Fibroblast of pulmonary artery (primary cell): ENCODE measurements around the gene ANKRD44.
A peak's percentile ranks its signal among the peaks of the same experiment; 100 is the strongest.

ENCODE experiments used
- DNase-seq: peaks from one replicate; pipeline ENCODE4 v3.0.0-alpha.2; 2010; ENCODE audit warnings: low read depth
- H3K4me3 ChIP-seq: replicated peaks from 2 replicates; pipeline ENCODE4 v1.5.1; 2011; ENCODE audit warnings: low read depth, mild to moderate bottlenecking, control low read depth, low read length, moderate library complexity
- CTCF ChIP-seq: IDR thresholded peaks from 2 replicates; pipeline ENCODE4 v1.5.1; 2011; ENCODE audit warnings: mild to moderate bottlenecking, control low read depth, low read length, inconsistent platforms; ENCODE audit errors: missing control alignments

Gene ANKRD44

GRCh38 chr2:196967775-196968174, 342.8 kb downstream of the ANKRD44 start:
- no peak for DNase-seq
- TF ChIP-seq CTCF, result no peak
- no peak overlapping the region for H3K4me3 ChIP-seq

DNA sequence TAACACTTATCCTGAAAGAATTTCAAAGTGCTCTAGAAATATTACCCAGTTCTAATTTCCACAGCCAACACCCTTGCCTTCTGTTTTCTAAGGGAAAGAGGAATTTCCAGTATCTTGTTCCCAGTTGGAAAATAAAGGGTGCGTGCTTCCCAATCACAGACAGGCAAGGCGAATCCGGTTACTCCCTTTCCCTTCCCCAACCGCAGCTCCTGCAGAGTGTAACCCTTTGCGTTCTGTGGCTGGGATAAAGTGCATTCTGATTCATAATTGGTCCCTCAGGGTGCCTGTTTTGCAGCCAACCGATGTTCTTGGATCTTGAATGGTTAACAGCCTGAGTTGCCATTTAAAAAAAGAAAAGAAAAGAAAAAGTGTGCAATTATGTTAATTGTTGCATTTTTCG, 343.5 kb downstream of the ANKRD44 start:
- peak overlapping the region; percentile 36 for H3K4me3 ChIP-seq
- peak; percentile 81 for DNase-seq
- TF ChIP-seq CTCF, result no peak

- no peak for DNase-seq
- no peak overlapping the region for H3K4me3 ChIP-seq
- TF ChIP-seq CTCF, result no peak
Measured at GRCh38 chr2:196966061-196966460, 344.5 kb downstream of the ANKRD44 start.

DNA sequence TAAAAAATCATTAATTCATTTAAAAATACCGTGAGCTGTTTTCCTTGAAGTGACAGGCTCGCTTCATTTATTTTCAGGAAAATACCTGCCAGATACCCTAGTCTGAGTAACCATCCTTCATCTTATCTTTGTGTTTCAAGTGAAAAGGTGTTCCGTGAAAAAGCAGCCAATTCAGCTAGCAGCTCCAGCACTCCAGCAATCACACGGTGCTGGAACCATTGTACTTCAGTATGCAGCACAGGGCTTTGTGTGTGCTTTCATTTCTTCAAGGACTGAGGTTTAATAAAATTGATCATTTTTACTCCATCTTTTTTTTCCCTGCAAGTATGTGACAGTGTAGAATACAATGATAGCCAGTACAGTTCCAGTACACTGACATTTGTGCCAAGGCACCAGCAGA, 344.9 kb downstream of the ANKRD44 start:
- H3K4me3 ChIP-seq, result no peak overlapping the region
- DNase-seq, result no peak
- no peak for TF ChIP-seq CTCF

DNA sequence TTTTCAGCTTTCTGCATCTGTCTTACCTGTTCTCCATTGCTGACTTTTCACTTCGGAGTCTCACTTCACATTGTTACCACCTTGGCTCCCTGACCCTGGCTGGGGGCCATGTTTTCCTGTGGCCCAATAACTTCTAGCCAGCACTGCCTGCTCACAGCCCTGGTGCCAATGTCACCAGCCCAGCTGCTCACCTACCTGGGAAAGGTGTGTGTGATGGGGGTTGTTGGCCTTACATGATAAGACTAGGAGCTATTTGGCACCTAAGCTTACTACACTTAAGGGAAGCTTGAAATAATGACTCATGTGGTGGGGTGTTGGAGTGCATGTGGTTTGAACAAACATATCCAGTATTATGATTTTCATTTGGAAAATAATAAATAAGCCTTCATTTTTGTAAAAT, 346.6 kb downstream of the ANKRD44 start:
- TF ChIP-seq CTCF, result no peak
- no peak overlapping the region for H3K4me3 ChIP-seq
- no peak for DNase-seq

DNA sequence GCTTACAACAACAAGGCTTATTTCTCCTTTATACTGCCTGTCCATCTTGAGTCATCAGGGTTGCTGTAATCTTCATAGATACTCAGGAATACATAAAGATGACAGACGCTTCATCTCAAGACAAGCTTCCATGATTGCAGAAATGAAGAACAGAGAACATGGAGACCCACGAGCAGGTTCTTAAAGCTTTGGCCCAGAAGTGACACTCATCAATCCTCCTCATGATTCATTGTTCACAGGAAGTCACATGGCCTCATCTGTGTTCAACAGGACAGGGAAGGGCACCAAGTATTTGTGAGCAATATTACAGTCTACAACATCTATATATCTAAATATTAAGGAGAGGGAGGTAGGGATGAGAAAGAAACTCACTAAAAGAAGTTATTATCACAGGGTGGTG, 347.5 kb downstream of the ANKRD44 start:
- no peak overlapping the region for H3K4me3 ChIP-seq
- DNase-seq, result no peak
- no peak for TF ChIP-seq CTCF

- H3K4me3 ChIP-seq, result no peak overlapping the region
- no peak for TF ChIP-seq CTCF
- no peak for DNase-seq
Measured at GRCh38 chr2:196962325-196962724, 348.3 kb downstream of the ANKRD44 start.
